Measurements from ENCODE around the gene PAK4. TPM values are rescaled to one million over a fixed set of nuclear protein-coding genes. Genes with fewer than 3 reads are reported as not detected.
"Not testable (repeated sequence)": the region's sequence is repeated elsewhere in the genome, so short reads cannot be mapped to it uniquely, and the experiment has no call there.

PAK4 gene
- polyA plus RNA-seq, 1 donor (not counting 4 experiments of a cell fraction or from before 2014, with no cell fraction given), result 11.2 TPM

GRCh38 chr19:39086386-39086785 is 39.2 kb upstream of the PAK4 start:
- Histone ChIP-seq H3K27me3 (ENCODE audit: control insufficient read depth, extremely low read depth, insufficient read depth, low read length) (no peaks in the 10 kb centered on the region), H3K79me2 (ENCODE audit: control insufficient read depth, insufficient read depth, low read length) (no peaks in the 10 kb centered on the region), H2AFZ (ENCODE audit: control insufficient read depth, low read length) (no peak overlapping the region), H3K4me2 (ENCODE audit: control insufficient read depth, extremely low read depth, insufficient read depth, low read depth, low read length) (no peak overlapping the region), H3K4me1 (ENCODE audit: control insufficient read depth, extremely low read depth, insufficient read depth, low read length) (peaks cover 15% of the 10 kb centered on the region), H3K9me3 (ENCODE audit: control insufficient read depth, low read depth, low read length) (no peaks in the 10 kb centered on the region), H3K9me1 (ENCODE audit: control insufficient read depth, extremely low read depth, insufficient read depth, low read length) (no peaks in the 10 kb centered on the region), H3K27ac (ENCODE audit: control insufficient read depth, insufficient read depth, low read length) (no peak overlapping the region), H3K36me3 (ENCODE audit: control insufficient read depth in 2 of 2, extremely low read depth in 1 of 2, insufficient read depth in 2 of 2, low read length in 2 of 2) (no peaks in the 10 kb centered on the region), H3K4me3 (ENCODE audit: control insufficient read depth in 2 of 3, extremely low read depth in 1 of 3, insufficient read depth in 2 of 3, low read depth in 1 of 3, low read length in 3 of 3) (no peak overlapping the region), H4K20me1 (ENCODE audit: control insufficient read depth, extremely low read depth, insufficient read depth, low read length) (no peaks in the 10 kb centered on the region), H3K9ac (ENCODE audit: control insufficient read depth, extremely low read depth, insufficient read depth, low read length) (no peak overlapping the region)
- dilution Hi-C loops (cut with MboI; ENCODE audit: extremely low pct_ligation_motif_present, low sequenced_read_pairs), result no loop called here
- no peak for DNase-seq (ENCODE audit: low read depth, low spot score)
- TF ChIP-seq, protein P1, sequence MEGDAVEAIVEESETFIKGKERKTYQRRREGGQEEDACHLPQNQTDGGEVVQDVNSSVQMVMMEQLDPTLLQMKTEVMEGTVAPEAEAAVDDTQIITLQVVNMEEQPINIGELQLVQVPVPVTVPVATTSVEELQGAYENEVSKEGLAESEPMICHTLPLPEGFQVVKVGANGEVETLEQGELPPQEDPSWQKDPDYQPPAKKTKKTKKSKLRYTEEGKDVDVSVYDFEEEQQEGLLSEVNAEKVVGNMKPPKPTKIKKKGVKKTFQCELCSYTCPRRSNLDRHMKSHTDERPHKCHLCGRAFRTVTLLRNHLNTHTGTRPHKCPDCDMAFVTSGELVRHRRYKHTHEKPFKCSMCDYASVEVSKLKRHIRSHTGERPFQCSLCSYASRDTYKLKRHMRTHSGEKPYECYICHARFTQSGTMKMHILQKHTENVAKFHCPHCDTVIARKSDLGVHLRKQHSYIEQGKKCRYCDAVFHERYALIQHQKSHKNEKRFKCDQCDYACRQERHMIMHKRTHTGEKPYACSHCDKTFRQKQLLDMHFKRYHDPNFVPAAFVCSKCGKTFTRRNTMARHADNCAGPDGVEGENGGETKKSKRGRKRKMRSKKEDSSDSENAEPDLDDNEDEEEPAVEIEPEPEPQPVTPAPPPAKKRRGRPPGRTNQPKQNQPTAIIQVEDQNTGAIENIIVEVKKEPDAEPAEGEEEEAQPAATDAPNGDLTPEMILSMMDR (optimal IDR thresholded peaks at IDR 0.05 in 1 of 3, IDR thresholded peaks at IDR 0.05 in 1 of 3, conservative IDR thresholded peaks at IDR 0.05 in 1 of 3; ENCODE audit: extremely low read depth in 1 of 3, insufficient read depth in 2 of 3, low read length in 3 of 3), result no peak
- TF ChIP-seq EZH2 (IDR thresholded peaks at IDR 0.05; ENCODE audit: low read length), result no peak
- FAIRE-seq, result no peak

- Histone ChIP-seq H2AFZ (ENCODE audit: control insufficient read depth, low read length) (no peak overlapping the region), H3K79me2 (ENCODE audit: control insufficient read depth, insufficient read depth, low read length) (no peaks in the 10 kb centered on the region), H3K4me1 (ENCODE audit: control insufficient read depth, extremely low read depth, insufficient read depth, low read length) (peaks cover 10% of the 10 kb centered on the region), H3K36me3 (ENCODE audit: control insufficient read depth in 2 of 2, extremely low read depth in 1 of 2, insufficient read depth in 2 of 2, low read length in 2 of 2) (no peaks in the 10 kb centered on the region), H3K27ac (ENCODE audit: control insufficient read depth, insufficient read depth, low read length) (no peak overlapping the region), H3K9me1 (ENCODE audit: control insufficient read depth, extremely low read depth, insufficient read depth, low read length) (no peaks in the 10 kb centered on the region), H3K9me3 (ENCODE audit: control insufficient read depth, low read depth, low read length) (no peaks in the 10 kb centered on the region), H4K20me1 (ENCODE audit: control insufficient read depth, extremely low read depth, insufficient read depth, low read length) (no peaks in the 10 kb centered on the region), H3K27me3 (ENCODE audit: control insufficient read depth, extremely low read depth, insufficient read depth, low read length) (no peaks in the 10 kb centered on the region), H3K4me2 (ENCODE audit: control insufficient read depth, extremely low read depth, insufficient read depth, low read depth, low read length) (no peak overlapping the region), H3K9ac (ENCODE audit: control insufficient read depth, extremely low read depth, insufficient read depth, low read length) (no peak overlapping the region), H3K4me3 (ENCODE audit: control insufficient read depth in 2 of 3, extremely low read depth in 1 of 3, insufficient read depth in 2 of 3, low read depth in 1 of 3, low read length in 3 of 3) (no peak overlapping the region)
- DNase-seq (ENCODE audit: low read depth, low spot score) (no peak), FAIRE-seq (no peak)
- dilution Hi-C loops (cut with MboI; ENCODE audit: extremely low pct_ligation_motif_present, low sequenced_read_pairs), result no loop called here
- TF ChIP-seq EZH2 (IDR thresholded peaks at IDR 0.05; ENCODE audit: low read length), result no peak
- TF ChIP-seq, protein P1 (optimal IDR thresholded peaks at IDR 0.05 in 1 of 3, IDR thresholded peaks at IDR 0.05 in 1 of 3, conservative IDR thresholded peaks at IDR 0.05 in 1 of 3; ENCODE audit: extremely low read depth in 1 of 3, insufficient read depth in 2 of 3, low read length in 3 of 3), result no peak
These were observed 37.5 kb upstream of the PAK4 start for GRCh38 chr19:39087907-39088686.

- H3K27me3 ChIP-seq (ENCODE audit: control insufficient read depth, extremely low read depth, insufficient read depth, low read length); H3K4me3 ChIP-seq (ENCODE audit: control insufficient read depth in 2 of 3, extremely low read depth in 1 of 3, insufficient read depth in 2 of 3, low read depth in 1 of 3, low read length in 3 of 3); H3K9ac ChIP-seq (ENCODE audit: control insufficient read depth, extremely low read depth, insufficient read depth, low read length); H3K79me2 ChIP-seq (ENCODE audit: control insufficient read depth, insufficient read depth, low read length); H3K9me1 ChIP-seq (ENCODE audit: control insufficient read depth, extremely low read depth, insufficient read depth, low read length); H2AFZ ChIP-seq (ENCODE audit: control insufficient read depth, low read length); FAIRE-seq; H3K4me1 ChIP-seq (ENCODE audit: control insufficient read depth, extremely low read depth, insufficient read depth, low read length); dilution Hi-C loops (cut with MboI; ENCODE audit: extremely low pct_ligation_motif_present, low sequenced_read_pairs); H4K20me1 ChIP-seq (ENCODE audit: control insufficient read depth, extremely low read depth, insufficient read depth, low read length); H3K9me3 ChIP-seq (ENCODE audit: control insufficient read depth, low read depth, low read length); H3K36me3 ChIP-seq (ENCODE audit: control insufficient read depth in 2 of 2, extremely low read depth in 1 of 2, insufficient read depth in 2 of 2, low read length in 2 of 2); H3K27ac ChIP-seq (ENCODE audit: control insufficient read depth, insufficient read depth, low read length); H3K4me2 ChIP-seq (ENCODE audit: control insufficient read depth, extremely low read depth, insufficient read depth, low read depth, low read length); DNase-seq (ENCODE audit: low read depth, low spot score): not testable (repeated sequence)
These were observed 35.6 kb upstream of the PAK4 start for GRCh38 chr19:39090016-39090415.
